Measurements from ENCODE around the gene GAS7. TPM values are rescaled to one million over a fixed set of nuclear protein-coding genes. Genes with fewer than 3 reads are reported as not detected.

GAS7 gene
- total RNA-seq, 1 experiment from 2014 or later = 4.1 TPM

GRCh38 chr17:10196384-10196895 is 2.0 kb downstream of the GAS7 start (continued):
- TF ChIP-seq ZBTB33 (IDR thresholded peaks at IDR 0.05; ENCODE audit: extremely low read depth, insufficient replicate concordance, low read length) = no peak
- TF ChIP-seq YY1 (IDR thresholded peaks at IDR 0.05; ENCODE audit: extremely low read depth, insufficient replicate concordance, low read depth, low read length) = no peak
- TF ChIP-seq MAX (IDR thresholded peaks at IDR 0.05) = no peak

- H3K4me1 ChIP-seq (ENCODE audit: control insufficient read depth in 1 of 2, insufficient read depth in 2 of 2, low read length in 2 of 2) = peaks cover 3 to 6% of the 10 kb centered on the region in 2 experiments; a peak in 3 of 4 replicates
- no peaks in the 10 kb centered on the region for H3K27me3 ChIP-seq (ENCODE audit: insufficient read depth, low read length)
- ATAC-seq = no peak
- no peaks in the 10 kb centered on the region for H3K9me2 ChIP-seq (ENCODE audit: insufficient read depth)
- H3K27ac ChIP-seq (ENCODE audit: low read depth, low read length) = no peak overlapping the region
- H2AFZ ChIP-seq (ENCODE audit: low read depth, low read length, poor library complexity, severe bottlenecking) = no peak overlapping the region
- no peaks in the 10 kb centered on the region for H3K36me3 ChIP-seq (ENCODE audit: control insufficient read depth in 1 of 2, insufficient read depth in 2 of 2, low read length in 2 of 2)
- no peak overlapping the region for H3K4me2 ChIP-seq (ENCODE audit: low read length)
- POLR2A ChIA-PET = interaction anchor here (0.7 kb wide), 1 partner anchor 10 kb away, joined by 5 read pairs; no protein-coding TSS in a partner anchor
- intact Hi-C loops (cut with micrococcal nuclease) = no loop called here
- no peak overlapping the region for H3K9ac ChIP-seq (ENCODE audit: low read length)
- RAD21 ChIA-PET (ENCODE audit: low non-redundant PET in 1 of 2, low total read pairs in 2 of 2, uncharacterized antibody in 2 of 2, unreplicated experiment in 2 of 2) = no interaction called here
- TF ChIP-seq FOSL1 (IDR thresholded peaks at IDR 0.05; ENCODE audit: low read depth) (no peak), RAD21 (IDR thresholded peaks at IDR 0.05; ENCODE audit: low read depth) (no peak), ZBTB33 (IDR thresholded peaks at IDR 0.05; ENCODE audit: extremely low read depth, insufficient replicate concordance, low read length) (no peak), YY1 (IDR thresholded peaks at IDR 0.05; ENCODE audit: extremely low read depth, insufficient replicate concordance, low read depth, low read length) (no peak), SRF (IDR thresholded peaks at IDR 0.05; ENCODE audit: low read depth) (no peak), TCF7L2 (IDR thresholded peaks at IDR 0.05; ENCODE audit: borderline replicate concordance, extremely low read depth, insufficient read depth, insufficient read length) (no peak), SP1 (IDR thresholded peaks at IDR 0.05; ENCODE audit: low read depth) (no peak), EGR1 (IDR thresholded peaks at IDR 0.05; ENCODE audit: low read depth) (no peak)
- CTCF ChIA-PET = no interaction called here
- no TSS peak for BruUV-seq (replicated peaks)
- DNase-seq (ENCODE audit: low read depth, low spot score) = no peak
- no peaks in the 10 kb centered on the region for H4K20me1 ChIP-seq (ENCODE audit: insufficient read depth)
- no peak overlapping the region for H3K4me3 ChIP-seq (replicated peaks in 1 of 2; ENCODE audit: low read depth in 1 of 2, low read length in 2 of 2)
- no peaks in the 10 kb centered on the region for H3K79me2 ChIP-seq (ENCODE audit: insufficient read depth, low read length)
- no peaks in the 10 kb centered on the region for H3K9me3 ChIP-seq (ENCODE audit: control insufficient read depth in 1 of 2, insufficient read depth in 1 of 2, low read depth in 1 of 2, low read length in 2 of 2)
Observed at GRCh38 chr17:10195090-10195805, 3.2 kb downstream of the GAS7 start.

Measured in HCT116 (cell line).